Thyroid gland (tissue), 4 donors: ENCODE data around the gene PKD1L1. TPM values are rescaled to one million over a fixed set of nuclear protein-coding genes. Genes with fewer than 3 reads are reported as not detected.

Experiments
- DNase-seq, 2 donors: peaks; one replicate each; pipeline ENCODE4 v3.0.0-alpha.2; 2019
- H3K27ac ChIP-seq, 3 donors: fragments of 200-600 bp; sonication (generic); 1 replicate in 2 of 3; 2 replicates in 1 of 3; pipeline ENCODE4 v1.5.1; 2016 to 2019; ENCODE audit warnings: mild to moderate bottlenecking in 1 of 3, moderate library complexity in 1 of 3
- H3K27me3 ChIP-seq: fragments of 200-600 bp; sonication (generic); one replicate; pipeline ENCODE4 v1.5.1; 2019
- H3K36me3 ChIP-seq, 2 donors: fragments of 200-600 bp; sonication (generic); one replicate each; pipeline ENCODE4 v1.5.1; 2016 to 2019
- H3K4me1 ChIP-seq, 2 donors: fragments of 200-600 bp; sonication (generic); one replicate each; pipeline ENCODE4 v1.5.1; 2017 to 2019
- H3K4me3 ChIP-seq, 3 donors: fragments of 200-600 bp; sonication (generic); replicated peaks in 1 of 3; 1 replicate in 2 of 3; 2 replicates in 1 of 3; pipeline ENCODE4 v1.5.1; 2016; ENCODE audit warnings: mild to moderate bottlenecking in 1 of 3
- H3K9me3 ChIP-seq: fragments of 200-600 bp; sonication (generic); one replicate; pipeline ENCODE4 v1.5.1; 2017
- CTCF ChIP-seq, 6 experiments: fragments of 200-600 bp in 3 of 6; fragments of 450-650 bp in 3 of 6; sonication (generic) in 3 of 6; IDR thresholded peaks; one replicate each; pipeline ENCODE4 v1.5.1; 2016 to 2019; ENCODE audit warnings: antibody characterized with exemption in 6 of 6, mild to moderate bottlenecking in 2 of 6, inconsistent platforms in 1 of 6, moderate library complexity in 1 of 6
- POLR2A ChIP-seq, 2 donors: fragments of 450-650 bp; IDR thresholded peaks; one replicate each; pipeline ENCODE4 v1.6.1; 2017; ENCODE audit warnings: antibody characterized with exemption in 2 of 2, mild to moderate bottlenecking in 2 of 2, moderate library complexity in 1 of 2
- WGBS, 2 donors: methylation state at CpG; one replicate each; pipeline ENCODE4 v1.1.5; 2017; 5-methylcytosine and 5-hydroxymethylcytosine counted together
- intact Hi-C: fragments of 100-400 bp; cut with DNase I; formaldehyde crosslinking; loops from one replicate; pipeline ENCODE4 v1.15.1; 2023
- total RNA-seq, 4 donors: library from RNA; depleted of rRNA; stranded (reverse); fragments of >200 nt; gene quantifications; one replicate each; pipeline ENCODE4 v1.2.3, GENCODE V29; 2016

PKD1L1 gene
- total RNA-seq, 4 donors from 2014 or later, result under 0.01 to 0.17 (median 0.14) TPM

- no peak for DNase-seq
- WGBS, 2 donors, result 92 to 95% methylated on average over 8 to 9 of the region's 10 CpGs
- Histone ChIP-seq H3K4me1 (no peaks in the 10 kb centered on the region), H3K27me3 (no peaks in the 10 kb centered on the region), H3K9me3 (no peaks in the 10 kb centered on the region), H3K36me3 (no peaks in the 10 kb centered on the region), H3K27ac (no peak overlapping the region), H3K4me3 (no peak overlapping the region)
- TF ChIP-seq POLR2A (IDR thresholded peaks at IDR 0.05), result no peak
- TF ChIP-seq CTCF (IDR thresholded peaks at IDR 0.05), result no peak
- intact Hi-C loops, result no loop called here
These were observed 70.9 kb downstream of the PKD1L1 start for GRCh38 chr7:47877336-47877735.

- no peaks in the 10 kb centered on the region for H3K27me3 ChIP-seq
- H3K36me3 ChIP-seq, result no peaks in the 10 kb centered on the region
- DNase-seq, result no peak
- 75 to 80% methylated on average over 2 of the region's 2 CpGs for WGBS, 2 donors
- TF ChIP-seq POLR2A (IDR thresholded peaks at IDR 0.05) (no peak), CTCF (IDR thresholded peaks at IDR 0.05) (no peak)
- H3K4me3 ChIP-seq, result no peak overlapping the region
- no peak overlapping the region for H3K27ac ChIP-seq
- intact Hi-C loops, result no loop called here
- H3K9me3 ChIP-seq, result no peaks in the 10 kb centered on the region
- no peaks in the 10 kb centered on the region for H3K4me1 ChIP-seq
These were observed 72.1 kb downstream of the PKD1L1 start for GRCh38 chr7:47875998-47876744.

DNA sequence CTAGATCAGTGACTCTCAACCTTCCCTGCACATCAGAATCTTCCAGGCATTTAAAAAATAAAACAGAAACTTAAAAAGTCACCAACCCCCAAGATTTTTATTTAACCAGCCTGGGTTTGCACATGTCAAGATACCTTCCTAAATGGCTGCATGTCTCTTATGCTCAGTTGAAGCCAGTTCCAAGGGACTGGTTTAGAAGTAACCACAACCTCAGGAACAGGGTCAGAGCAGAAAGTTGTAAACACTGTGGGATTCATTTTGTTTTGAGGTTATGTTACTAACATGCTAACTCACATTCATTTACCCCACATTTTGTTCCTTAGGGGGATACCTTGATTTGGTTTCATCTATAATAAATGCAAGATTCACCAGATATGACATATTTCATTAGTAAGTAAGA lies 72.9 kb downstream of the PKD1L1 start:
- Histone ChIP-seq H3K36me3 (no peaks in the 10 kb centered on the region), H3K27ac (no peak overlapping the region), H3K27me3 (no peaks in the 10 kb centered on the region), H3K9me3 (no peaks in the 10 kb centered on the region), H3K4me1 (no peaks in the 10 kb centered on the region), H3K4me3 (no peak overlapping the region)
- TF ChIP-seq CTCF (IDR thresholded peaks at IDR 0.05) (no peak), POLR2A (IDR thresholded peaks at IDR 0.05) (no peak)
- intact Hi-C loops, result no loop called here
- DNase-seq, result no peak

DNA sequence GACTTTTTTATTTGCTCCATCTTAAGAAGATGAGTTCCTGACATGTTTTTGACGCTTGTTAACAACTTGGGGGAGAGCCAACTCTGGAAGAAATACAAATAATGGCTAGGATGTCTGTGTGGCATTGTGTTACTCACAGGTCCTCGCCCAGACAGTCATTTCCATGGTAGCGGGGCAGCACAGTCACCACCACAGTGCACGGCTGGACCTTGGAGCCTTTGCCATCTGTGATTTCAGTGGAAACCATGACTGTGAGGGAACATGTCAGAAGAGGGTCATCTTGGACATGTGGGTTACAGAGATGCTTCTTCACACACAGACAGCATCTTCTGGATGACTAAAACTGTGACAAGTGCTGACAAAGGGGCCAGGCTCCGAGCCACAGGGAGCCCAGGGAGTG lies 74.5 kb downstream of the PKD1L1 start:
- intact Hi-C loops, result no loop called here
- WGBS, 2 donors, result 77 to 92% methylated on average over 5 of the region's 5 CpGs
- no peak for DNase-seq
- Histone ChIP-seq H3K27ac (no peak overlapping the region), H3K4me1 (no peaks in the 10 kb centered on the region), H3K9me3 (no peaks in the 10 kb centered on the region), H3K4me3 (no peak overlapping the region), H3K36me3 (no peaks in the 10 kb centered on the region), H3K27me3 (no peaks in the 10 kb centered on the region)
- TF ChIP-seq CTCF (IDR thresholded peaks at IDR 0.05), result no peak
- TF ChIP-seq POLR2A (IDR thresholded peaks at IDR 0.05), result no peak

GRCh38 chr7:47867286-47867685 lies 81.0 kb downstream of the PKD1L1 start:
- H3K4me1 ChIP-seq, result no peaks in the 10 kb centered on the region
- WGBS, 2 donors, result 73 to 92% methylated on average over 3 of the region's 3 CpGs
- H3K4me3 ChIP-seq, result no peak overlapping the region
- H3K27ac ChIP-seq, result no peak overlapping the region
- H3K36me3 ChIP-seq, result no peaks in the 10 kb centered on the region
- TF ChIP-seq POLR2A (IDR thresholded peaks at IDR 0.05), result no peak
- no peak for TF ChIP-seq CTCF (IDR thresholded peaks at IDR 0.05)
- H3K27me3 ChIP-seq, result no peaks in the 10 kb centered on the region
- intact Hi-C loops, result no loop called here
- no peaks in the 10 kb centered on the region for H3K9me3 ChIP-seq
- no peak for DNase-seq
